AG10803 (cell line): ENCODE measurements around the gene STPG4.

ENCODE experiments used
- DNase-seq: peaks from one replicate; pipeline ENCODE4 v3.0.0; 2010; ENCODE audit warnings: low read depth
- H3K4me3 ChIP-seq: 2 replicates; pipeline ENCODE4 v1.5.1; 2011; ENCODE audit warnings: mild to moderate bottlenecking, low read length, control low read depth
- TF ChIP-seq, protein P1 (sequence below): conservative IDR thresholded peaks from 2 replicates; pipeline ENCODE4 v1.5.1; 2011; ENCODE audit warnings: mild to moderate bottlenecking, low read length, control low read depth, inconsistent platforms

The STPG4 gene

DNA sequence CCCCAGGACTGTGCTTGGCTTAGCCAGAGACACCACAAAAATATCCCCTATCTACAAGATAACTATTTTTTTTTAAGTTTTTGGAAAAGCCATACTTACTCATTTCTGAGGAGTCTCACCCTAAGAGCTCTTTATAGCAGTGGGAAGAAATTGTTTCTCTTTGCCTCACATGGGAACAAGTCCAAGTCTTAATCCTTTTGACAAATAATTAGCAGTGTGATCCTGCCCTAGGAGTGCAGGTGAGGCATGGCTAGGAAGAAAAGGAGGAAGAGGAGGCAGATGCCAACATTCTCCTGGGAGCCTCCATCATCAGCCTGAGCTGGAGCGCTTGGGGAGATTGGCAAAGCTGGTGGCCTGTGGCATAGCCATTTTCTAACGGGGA is 115.6 kb downstream of the STPG4 start:
- DNase-seq, result no peak
- TF ChIP-seq, protein P1, sequence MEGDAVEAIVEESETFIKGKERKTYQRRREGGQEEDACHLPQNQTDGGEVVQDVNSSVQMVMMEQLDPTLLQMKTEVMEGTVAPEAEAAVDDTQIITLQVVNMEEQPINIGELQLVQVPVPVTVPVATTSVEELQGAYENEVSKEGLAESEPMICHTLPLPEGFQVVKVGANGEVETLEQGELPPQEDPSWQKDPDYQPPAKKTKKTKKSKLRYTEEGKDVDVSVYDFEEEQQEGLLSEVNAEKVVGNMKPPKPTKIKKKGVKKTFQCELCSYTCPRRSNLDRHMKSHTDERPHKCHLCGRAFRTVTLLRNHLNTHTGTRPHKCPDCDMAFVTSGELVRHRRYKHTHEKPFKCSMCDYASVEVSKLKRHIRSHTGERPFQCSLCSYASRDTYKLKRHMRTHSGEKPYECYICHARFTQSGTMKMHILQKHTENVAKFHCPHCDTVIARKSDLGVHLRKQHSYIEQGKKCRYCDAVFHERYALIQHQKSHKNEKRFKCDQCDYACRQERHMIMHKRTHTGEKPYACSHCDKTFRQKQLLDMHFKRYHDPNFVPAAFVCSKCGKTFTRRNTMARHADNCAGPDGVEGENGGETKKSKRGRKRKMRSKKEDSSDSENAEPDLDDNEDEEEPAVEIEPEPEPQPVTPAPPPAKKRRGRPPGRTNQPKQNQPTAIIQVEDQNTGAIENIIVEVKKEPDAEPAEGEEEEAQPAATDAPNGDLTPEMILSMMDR, result no peak
- no peak overlapping the region for H3K4me3 ChIP-seq

DNA sequence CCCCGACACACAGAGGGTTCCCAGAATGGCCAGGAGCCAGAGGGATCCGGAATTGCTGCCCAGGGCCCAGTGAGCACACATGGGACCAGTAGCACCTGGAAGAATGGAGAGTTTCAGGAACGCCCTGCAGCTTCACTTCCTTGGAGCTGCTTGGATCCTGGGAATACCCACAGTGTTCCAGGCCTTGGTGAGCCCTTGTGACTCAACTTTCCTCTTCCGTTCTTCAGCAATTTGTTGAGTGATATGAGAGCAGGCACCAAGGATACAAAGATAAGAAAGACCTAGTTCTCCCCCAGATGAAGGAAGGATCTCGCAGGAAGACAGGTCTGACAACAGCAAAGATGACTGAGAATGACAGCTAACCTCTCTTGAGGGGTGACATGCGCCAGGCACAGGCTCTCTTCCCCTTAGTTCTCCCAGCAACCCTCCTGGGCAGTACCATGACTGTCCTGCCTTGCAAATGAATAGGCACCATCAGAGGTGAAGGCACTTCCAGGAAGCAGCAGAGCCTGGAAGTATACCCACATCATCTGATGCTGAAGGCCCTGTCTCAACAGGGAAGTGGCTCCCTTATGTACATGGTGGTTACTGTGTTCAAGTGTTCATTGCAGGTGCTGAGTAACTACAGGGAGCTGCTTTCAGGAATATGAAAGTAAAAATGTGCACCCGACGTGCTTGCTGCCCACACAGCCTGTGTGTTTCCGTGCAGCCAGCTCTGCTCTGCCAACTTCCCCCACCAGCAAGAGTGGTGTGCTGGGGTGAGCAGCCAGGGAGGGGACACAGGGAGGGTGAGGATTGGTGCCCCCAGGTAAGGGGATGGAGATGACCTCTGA is 116.2 kb downstream of the STPG4 start:
- H3K4me3 ChIP-seq, result no peak overlapping the region
- TF ChIP-seq, protein P1, result no peak
- DNase-seq, result no peak

DNA sequence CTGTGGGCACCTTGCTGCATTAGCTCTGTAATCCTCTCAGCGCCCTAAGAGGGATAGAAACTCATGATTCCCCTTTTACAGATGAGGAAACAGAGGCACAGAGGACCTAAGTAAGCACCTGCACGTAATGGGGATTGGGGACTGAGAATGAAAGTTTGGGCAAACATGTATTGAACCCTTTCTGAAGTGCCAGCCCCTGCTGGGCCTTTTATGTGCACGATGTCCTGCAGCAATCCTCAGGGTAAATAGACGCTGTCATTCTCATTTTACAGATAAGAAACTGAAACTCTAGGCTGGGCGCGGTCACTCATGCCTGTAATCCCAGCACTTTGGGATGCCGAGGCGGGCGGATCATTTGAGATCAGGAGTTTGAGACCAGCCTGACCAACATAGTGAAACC is 117.4 kb downstream of the STPG4 start:
- no peak overlapping the region for H3K4me3 ChIP-seq
- no peak for DNase-seq
- TF ChIP-seq, protein P1, result no peak
